Measurements from ENCODE around the gene GSG1L. TPM values are rescaled to one million over a fixed set of nuclear protein-coding genes. Genes with fewer than 3 reads are reported as not detected.

Gene GSG1L
- total and polyA plus RNA-seq, 2 of the 13 experiments (the other 11 are each of a cell fraction or from before 2014, with no cell fraction given): not detected

- TF ChIP-seq ZFX (CRISPR knock-in tag; IDR thresholded peaks at IDR 0.05; ENCODE audit: low read depth): peak; percentile 75
- TF ChIP-seq CHD2 (IDR thresholded peaks at IDR 0.05; ENCODE audit: low read depth, low read length): peak; percentile 88
- no peak for TF ChIP-seq ZNF713 (CRISPR knock-in tag; IDR thresholded peaks at IDR 0.05)
- TF ChIP-seq KLF11 (CRISPR knock-in tag; IDR thresholded peaks at IDR 0.05): no peak
- no peak for TF ChIP-seq ARID3A (IDR thresholded peaks at IDR 0.05; ENCODE audit: low read depth, low read length)
- no peak for TF ChIP-seq ZNF550 (CRISPR knock-in tag; IDR thresholded peaks at IDR 0.05; ENCODE audit: borderline replicate concordance)
- no peak for TF ChIP-seq HNF4G (IDR thresholded peaks at IDR 0.05; ENCODE audit: borderline replicate concordance, low read depth, low read length)
- TF ChIP-seq HNF4G (CRISPR knock-in tag; IDR thresholded peaks at IDR 0.05; ENCODE audit: borderline replicate concordance, low read depth): no peak
- TF ChIP-seq MLX (CRISPR knock-in tag; IDR thresholded peaks at IDR 0.05): no peak
- TF ChIP-seq PRMT3 (CRISPR knock-in tag; IDR thresholded peaks at IDR 0.05; ENCODE audit: borderline replicate concordance, low read depth): no peak
- no peak for TF ChIP-seq BRF2 (CRISPR knock-in tag; IDR thresholded peaks at IDR 0.05)
- TF ChIP-seq ZNF704 (CRISPR knock-in tag; IDR thresholded peaks at IDR 0.05; ENCODE audit: borderline replicate concordance): no peak; the same call in 1 of the 2 replicates
- no peak for TF ChIP-seq PRPF4 (IDR thresholded peaks at IDR 0.05; ENCODE audit: low read depth, low read length, poor library complexity, severe bottlenecking)
- TF ChIP-seq ZNF510 (CRISPR knock-in tag; IDR thresholded peaks at IDR 0.05; ENCODE audit: low read depth): no peak
- TF ChIP-seq MTF1 (CRISPR knock-in tag; IDR thresholded peaks at IDR 0.05): no peak
- no peak for TF ChIP-seq MIER3 (CRISPR knock-in tag; IDR thresholded peaks at IDR 0.05; ENCODE audit: borderline replicate concordance)
- no peak for TF ChIP-seq SATB2 (CRISPR knock-in tag; IDR thresholded peaks at IDR 0.05)
- no peak for TF ChIP-seq KDM5B (CRISPR knock-in tag; IDR thresholded peaks at IDR 0.05; ENCODE audit: borderline replicate concordance)
- no peak for TF ChIP-seq AKAP8 (CRISPR knock-in tag; IDR thresholded peaks at IDR 0.05)
- TF ChIP-seq MED13 (CRISPR knock-in tag; IDR thresholded peaks at IDR 0.05): no peak
- TF ChIP-seq ESRRA (CRISPR knock-in tag; IDR thresholded peaks at IDR 0.05; ENCODE audit: low read depth): no peak
- TF ChIP-seq NFYC (CRISPR knock-in tag; IDR thresholded peaks at IDR 0.05): no peak
- TF ChIP-seq MAX (IDR thresholded peaks at IDR 0.05): no peak
- TF ChIP-seq ZSCAN9 (CRISPR knock-in tag; IDR thresholded peaks at IDR 0.05; ENCODE audit: borderline replicate concordance): no peak
- TF ChIP-seq ZNF432 (CRISPR knock-in tag; IDR thresholded peaks at IDR 0.05; ENCODE audit: borderline replicate concordance): no peak
- TF ChIP-seq RARG (CRISPR knock-in tag; IDR thresholded peaks at IDR 0.05; ENCODE audit: low read depth): no peak
- no peak for TF ChIP-seq RELA (CRISPR knock-in tag; IDR thresholded peaks at IDR 0.05)
Measured at GRCh38 chr16:27867122-27868110, 196.1 kb downstream of the GSG1L start (continued).

Measured in HepG2 (cell line).